ENCODE data around the gene GOLGA5.
"Not testable (repeated sequence)": the region's sequence is repeated elsewhere in the genome, so short reads cannot be mapped to it uniquely, and the experiment has no call there.

The GOLGA5 gene

GRCh38 chr14:92832137-92832700 lies 38.1 kb downstream of the GOLGA5 start:
- no peak for DNase-seq (ENCODE audit: low spot score)

GRCh38 chr14:92841930-92842329 lies 47.8 kb downstream of the GOLGA5 start:
- no peak for DNase-seq (ENCODE audit: low spot score)

- no peak for DNase-seq (ENCODE audit: low spot score)
Measured at GRCh38 chr14:92844204-92844603, 50.1 kb downstream of the GOLGA5 start.

DNA sequence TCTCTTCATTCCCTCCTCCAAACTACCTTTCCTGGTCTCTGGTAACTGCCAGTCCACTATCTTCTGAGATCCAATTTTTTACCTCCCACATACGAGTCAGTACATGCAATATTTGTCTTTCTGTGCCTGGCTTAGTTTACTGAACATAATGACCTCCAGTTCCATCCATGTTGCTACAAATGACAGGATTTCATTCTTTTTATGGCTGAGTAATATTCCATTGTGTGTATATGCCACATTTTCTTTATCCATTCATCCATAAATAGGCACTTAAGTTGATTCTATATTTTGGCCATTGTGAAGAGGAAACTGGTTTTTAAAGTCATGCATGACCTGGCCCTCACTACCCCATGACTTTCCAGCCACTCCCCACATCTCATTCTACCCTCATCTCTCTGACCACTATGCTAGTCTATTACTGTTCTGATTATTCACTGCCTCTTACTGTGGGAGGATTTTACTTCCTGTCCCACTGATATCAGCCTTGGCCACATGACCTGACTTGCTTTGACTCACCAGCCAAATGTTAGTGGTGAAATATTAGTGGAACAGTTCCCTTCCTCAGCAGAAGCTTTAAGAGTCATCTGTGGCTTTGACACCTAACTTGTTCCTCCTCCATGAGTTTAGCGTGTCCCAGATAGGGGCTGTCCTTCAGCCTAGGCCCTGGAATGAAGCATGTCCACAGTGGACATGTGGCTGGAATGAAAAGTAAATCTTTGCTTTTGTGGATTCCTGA lies 52.2 kb downstream of the GOLGA5 start:
- no peak for DNase-seq (ENCODE audit: low spot score)

DNA sequence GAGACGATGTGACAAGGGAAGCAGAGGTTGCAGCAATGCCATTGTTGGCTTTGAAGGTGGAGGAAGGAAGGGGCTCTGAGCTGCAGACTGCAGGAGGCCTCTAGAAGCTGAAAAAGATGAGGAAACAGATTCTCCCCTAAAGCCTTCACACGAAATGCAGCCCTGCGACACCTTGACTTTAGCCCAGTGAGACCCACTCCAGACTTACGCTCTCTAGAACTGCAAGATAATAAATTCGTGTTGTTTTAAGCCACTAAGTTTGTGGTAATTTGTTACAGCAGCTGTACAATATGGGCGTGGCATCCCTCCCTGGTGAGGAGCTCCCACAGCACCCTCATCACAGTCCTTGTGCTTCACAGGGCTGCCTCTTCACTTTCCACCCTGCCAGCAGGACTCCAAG lies 53.2 kb downstream of the GOLGA5 start:
- no peak for DNase-seq (ENCODE audit: low spot score)

DNA sequence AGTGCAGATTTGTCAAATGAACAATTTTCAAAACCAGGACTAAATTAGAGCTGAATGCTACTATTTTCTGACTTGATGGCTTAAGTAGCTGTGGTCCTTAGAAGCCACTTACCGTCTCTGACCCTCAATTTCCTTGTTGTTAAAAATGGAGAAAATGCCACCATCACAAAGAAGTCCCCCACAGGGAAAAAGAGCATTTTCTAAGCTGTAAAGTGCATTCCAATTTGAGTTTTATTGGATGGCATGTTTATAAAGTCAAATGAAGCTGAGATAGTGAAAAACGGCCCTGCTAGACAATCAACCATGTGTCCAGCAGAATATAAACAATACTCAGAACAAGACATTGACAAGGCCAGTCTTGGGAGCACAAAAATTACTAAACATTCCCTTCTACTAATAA lies 53.6 kb downstream of the GOLGA5 start:
- DNase-seq (ENCODE audit: low spot score) = no peak

- peak; percentile 69 for DNase-seq (ENCODE audit: low spot score)
Measured at GRCh38 chr14:92848887-92849286, 54.8 kb downstream of the GOLGA5 start.

DNA sequence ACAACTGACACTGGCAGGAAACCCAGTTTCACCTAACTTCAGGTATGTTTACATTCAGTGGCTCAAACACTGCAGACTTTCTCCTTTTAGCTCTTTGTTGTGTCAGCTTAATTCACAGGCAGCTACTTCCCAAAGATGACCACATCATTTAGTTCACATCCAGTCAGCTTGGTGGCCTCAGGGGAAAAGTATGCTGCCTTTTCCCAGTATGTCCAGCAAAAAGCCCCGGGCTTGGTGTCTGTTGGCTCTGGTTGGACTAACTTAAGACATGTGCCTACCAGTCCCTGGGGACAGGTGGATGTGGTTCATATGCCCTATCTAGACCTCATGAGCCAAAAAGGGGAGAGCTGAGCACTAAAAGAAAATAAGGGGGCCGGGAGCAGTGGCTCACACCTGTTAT lies 56.4 kb downstream of the GOLGA5 start:
- no peak for DNase-seq (ENCODE audit: low spot score)

DNA sequence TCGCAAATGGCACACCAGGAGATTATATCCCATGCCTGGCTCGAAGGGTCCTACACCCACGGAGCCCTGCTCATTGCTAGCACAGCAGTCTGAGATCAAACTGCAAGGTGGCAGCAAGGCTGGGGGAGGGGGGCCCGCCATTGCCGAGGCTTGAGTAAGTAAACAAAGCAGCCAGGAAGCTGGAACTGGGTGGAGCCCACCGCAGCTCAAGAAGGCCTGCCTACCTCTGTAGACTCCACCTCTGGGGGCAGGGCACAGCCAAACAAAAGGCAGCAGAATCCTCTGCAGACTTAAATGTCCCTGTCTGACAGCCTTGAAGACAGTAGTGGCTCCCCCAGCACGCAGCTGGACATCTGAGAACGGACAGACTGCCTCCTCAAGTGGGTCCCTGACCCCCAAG lies 59.0 kb downstream of the GOLGA5 start:
- not testable (repeated sequence) for DNase-seq (ENCODE audit: low spot score)

- DNase-seq (ENCODE audit: low spot score) = no peak
Measured at GRCh38 chr14:92860049-92860840, 66.1 kb downstream of the GOLGA5 start.

DNA sequence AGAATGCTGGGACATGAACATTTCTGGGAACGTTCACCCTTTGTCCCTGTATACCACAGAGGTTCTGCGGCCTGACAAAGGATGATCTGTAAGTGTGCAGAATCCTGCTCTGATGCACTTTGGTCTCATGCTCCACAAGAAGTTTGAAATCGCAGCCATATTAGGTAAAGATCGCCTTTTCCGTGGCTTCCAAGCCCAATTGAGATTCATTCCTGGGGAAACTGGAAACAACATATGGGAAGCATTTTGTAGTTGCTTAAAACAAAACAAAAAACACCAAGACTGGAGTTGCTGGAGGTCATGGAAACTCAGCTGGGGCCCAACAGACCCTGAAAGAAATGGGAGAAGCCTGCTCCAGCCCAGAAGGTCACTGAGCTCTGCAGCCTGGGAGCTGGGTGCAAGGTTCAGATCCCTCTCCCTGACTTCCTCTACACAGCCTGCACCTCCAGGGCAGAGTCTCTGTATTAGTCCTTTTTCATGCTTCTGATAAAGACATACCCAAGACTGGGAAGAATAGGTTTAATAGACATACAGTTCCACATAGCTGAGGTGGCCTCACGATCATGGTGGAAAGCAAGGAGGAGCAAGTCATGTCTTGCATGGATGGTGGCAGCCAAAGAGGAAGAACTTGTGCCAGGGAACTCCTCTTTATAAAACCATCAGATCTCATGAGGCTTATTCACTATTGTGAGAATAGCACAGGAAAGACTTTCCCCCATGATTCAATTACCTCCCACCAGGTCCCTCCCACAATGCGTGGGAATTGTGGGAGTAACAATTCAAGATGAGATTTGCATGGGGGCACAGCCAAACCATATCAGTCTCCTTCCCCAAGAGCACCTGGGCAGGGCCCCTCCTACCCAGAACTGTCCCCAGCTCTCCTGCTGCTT lies 68.0 kb downstream of the GOLGA5 start:
- DNase-seq (ENCODE audit: low spot score) = no peak

DNA sequence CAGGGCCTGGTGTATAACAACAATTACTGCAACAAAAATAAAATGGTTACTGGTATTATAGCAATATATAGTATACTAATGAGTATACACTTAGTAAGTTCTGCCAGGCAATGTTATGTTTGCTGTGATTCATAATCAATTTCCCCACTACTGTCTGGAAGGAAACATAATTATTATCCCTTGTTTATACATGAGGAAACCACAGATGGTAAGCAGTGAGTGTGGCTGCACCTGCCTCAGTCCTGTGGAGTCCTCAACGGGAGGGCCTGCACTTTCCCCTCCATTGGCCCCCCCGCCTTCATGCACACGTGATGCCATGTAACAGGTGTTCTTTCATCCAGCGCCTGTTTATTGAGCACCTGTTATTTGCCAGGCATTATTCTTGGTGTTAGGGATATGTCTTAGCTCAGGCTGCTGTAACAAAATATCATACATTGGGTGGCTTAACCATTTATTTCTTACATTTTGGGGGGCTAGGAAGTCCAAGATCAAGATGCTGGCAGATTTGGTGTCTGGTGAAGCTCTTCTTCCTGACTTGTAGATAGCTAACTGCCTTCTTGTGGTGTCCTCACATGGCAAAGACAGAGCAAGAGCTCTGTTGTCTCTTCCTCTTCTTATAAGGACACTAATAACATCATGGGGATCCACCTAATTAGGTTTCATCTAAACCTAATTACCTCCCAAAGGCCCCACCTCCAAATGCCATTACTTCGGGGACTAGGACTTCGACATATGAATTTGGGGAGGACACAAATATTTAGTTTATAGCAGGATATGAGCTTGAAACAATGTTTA lies 69.4 kb downstream of the GOLGA5 start:
- no peak for DNase-seq (ENCODE audit: low spot score)

DNA sequence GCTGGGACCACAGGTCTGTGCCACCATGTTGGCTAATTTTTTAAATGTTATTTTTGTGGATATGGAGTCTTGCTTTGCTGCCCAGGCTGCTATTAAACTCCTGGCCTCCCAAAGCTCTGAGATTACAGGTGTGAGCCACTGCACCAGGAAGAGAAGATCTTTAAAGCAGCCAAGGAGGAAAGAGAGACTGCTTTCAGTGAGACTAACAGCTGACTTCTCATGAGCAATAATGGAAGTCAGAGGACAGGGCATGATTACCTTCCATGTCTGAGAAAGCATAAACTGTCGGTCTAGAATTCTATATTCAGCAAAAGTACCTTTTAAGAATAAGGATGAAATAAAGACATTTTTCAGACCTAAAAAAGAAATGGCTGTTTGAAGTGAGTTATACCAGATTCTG lies 71.6 kb downstream of the GOLGA5 start:
- DNase-seq (ENCODE audit: low spot score) = no peak

GRCh38 chr14:92866181-92866752 lies 72.2 kb downstream of the GOLGA5 start:
- no peak for DNase-seq (ENCODE audit: low spot score)

- DNase-seq (ENCODE audit: low spot score) = peak; percentile 65
Measured at GRCh38 chr14:92866901-92867865, 73.1 kb downstream of the GOLGA5 start.

GRCh38 chr14:92874962-92875661 lies 81.0 kb downstream of the GOLGA5 start:
- no peak for DNase-seq (ENCODE audit: low spot score)

- DNase-seq (ENCODE audit: low spot score) = no peak
Measured at GRCh38 chr14:92877757-92878431, 83.8 kb downstream of the GOLGA5 start.

DNA sequence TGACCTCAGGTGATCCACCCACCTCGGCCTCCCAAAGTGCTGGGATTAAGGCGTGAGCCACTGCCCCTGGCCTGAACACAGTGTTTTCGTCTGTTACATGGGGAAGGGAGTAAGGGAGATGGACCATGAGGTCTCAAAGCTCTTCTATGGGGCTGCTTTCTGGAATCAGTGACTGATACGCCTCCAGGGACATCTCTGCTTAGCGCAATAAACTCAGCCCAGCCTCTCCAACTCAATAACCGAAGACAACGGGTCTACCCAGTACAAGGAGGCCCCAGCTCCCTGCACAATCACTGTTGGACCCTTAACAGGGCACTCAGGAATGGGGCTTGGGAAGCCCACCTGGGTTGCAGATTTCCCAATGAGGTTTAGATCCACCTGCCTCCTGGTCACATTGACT lies 86.2 kb downstream of the GOLGA5 start:
- DNase-seq (ENCODE audit: low spot score) = no peak

GRCh38 chr14:92880851-92881250 lies 86.7 kb downstream of the GOLGA5 start:
- peak; percentile 10 for DNase-seq (ENCODE audit: low spot score)

Measured in cerebellar cortex (tissue), 1 donor.